Activated naive CD8-positive, alpha-beta T cell treated with anti-CD3 and anti-CD28 coated beads, Interleukin-2, amount 50 U/mL, for 24 hours (primary cell): Measurements from ENCODE around the gene RAP1A.

ENCODE experiments used
- ATAC-seq: fragments of 150-1000 bp; cut with Tn5 transposase; one replicate; pipeline ENCODE4 v1.10.0; 2021
- DNase-seq: peaks from one replicate; pipeline ENCODE4 v3.0.0; 2021
- H3K27ac Mint-ChIP-seq: one replicate; pipeline ENCODE4 v1.8.0; 2021; ENCODE audit warnings: mild to moderate bottlenecking, mixed read lengths
- H3K27me3 Mint-ChIP-seq: one replicate; pipeline ENCODE4 v1.8.0; 2021; ENCODE audit warnings: mixed read lengths
- H3K36me3 Mint-ChIP-seq: one replicate; pipeline ENCODE4 v1.8.0; 2021; ENCODE audit warnings: low read depth, mixed read lengths
- H3K4me1 Mint-ChIP-seq: one replicate; pipeline ENCODE4 v1.8.0; 2021; ENCODE audit warnings: mixed read lengths
- H3K4me3 Mint-ChIP-seq: one replicate; pipeline ENCODE4 v1.8.0; 2021; ENCODE audit warnings: mild to moderate bottlenecking, moderate library complexity, mixed read lengths
- H3K9me3 Mint-ChIP-seq: one replicate; pipeline ENCODE4 v1.8.0; 2021; ENCODE audit warnings: mixed read lengths

Gene RAP1A

DNA sequence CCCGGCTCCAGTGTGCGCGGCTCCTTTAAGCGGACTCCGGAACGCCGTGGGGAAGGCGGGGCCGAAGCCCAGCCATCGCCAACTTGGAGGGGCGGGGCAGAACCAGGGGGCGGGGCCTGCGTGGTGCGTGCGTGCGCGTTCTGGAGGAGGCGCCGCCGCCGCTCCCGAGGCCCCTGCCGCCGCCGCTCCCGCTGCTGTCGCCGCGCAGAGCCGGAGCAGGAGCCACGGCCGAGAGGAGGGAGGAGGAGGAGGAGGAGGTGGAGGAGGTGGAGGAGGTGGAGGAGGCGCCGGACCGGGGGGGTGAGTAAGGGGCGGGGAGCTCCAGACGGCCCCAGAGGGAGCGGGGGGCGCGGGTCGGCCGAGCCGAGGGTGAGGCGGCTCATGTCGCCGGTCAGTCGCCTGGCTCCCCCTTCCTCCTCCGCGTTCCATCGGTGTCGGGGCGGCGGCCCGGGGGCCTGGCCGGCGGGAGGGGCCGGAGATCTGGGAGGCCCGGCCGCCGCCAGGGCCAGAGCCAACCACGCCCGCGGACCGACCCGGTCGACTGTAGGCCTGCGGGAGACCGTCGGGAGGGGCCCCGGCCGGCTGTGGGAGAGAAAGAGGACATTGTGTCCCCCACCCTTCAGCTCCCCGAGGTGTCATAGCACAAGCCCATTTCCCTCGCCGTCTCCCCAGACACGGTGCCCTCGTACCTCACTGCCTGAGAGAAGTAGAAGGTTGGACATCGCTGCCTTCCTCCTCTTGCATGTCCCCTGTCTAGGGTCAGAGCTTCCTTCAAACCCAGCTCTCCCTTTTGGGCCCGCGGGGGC, at the start of gene RAP1A:
RAP1A (plus strand) TSS at position 155 of the 806 bp plus-strand sequence. CDS start 71,572 bp downstream, outside the sequence.
- ATAC-seq (peak; percentile 71), DNase-seq (peak; percentile 97)
- Mint-ChIP-seq H3K27ac (peak within 1 kb of the TSS; percentile 92), H3K9me3 (no peaks in the 10 kb centered on the region), H3K27me3 (no peaks in the 10 kb centered on the region), H3K4me3 (peak within 1 kb of the TSS; percentile 96), H3K36me3 (peaks cover 26% of the 10 kb centered on the region), H3K4me1 (peaks cover 75% of the 10 kb centered on the region)

DNA sequence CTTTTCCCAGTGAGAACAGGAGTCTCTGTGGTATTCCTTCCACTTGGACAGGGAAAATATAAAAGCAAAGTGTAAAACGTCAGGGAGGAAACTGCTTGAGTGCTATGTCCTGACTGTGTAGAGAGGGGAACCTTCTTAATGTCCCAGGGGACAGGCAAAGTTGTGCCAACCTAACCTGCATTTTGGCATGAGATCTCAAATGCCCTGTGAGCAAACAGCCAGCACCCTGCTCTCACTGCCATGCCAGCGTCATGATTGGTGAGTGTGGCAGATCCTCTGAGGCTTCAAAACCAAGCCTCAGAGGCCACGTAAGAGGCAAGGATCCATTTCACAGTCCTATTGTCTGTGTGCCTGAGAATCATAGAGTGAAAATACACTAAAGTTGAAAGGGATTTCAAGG, 49.7 kb upstream of the RAP1A start:
- no peak for ATAC-seq
- H3K36me3 Mint-ChIP-seq: no peaks in the 10 kb centered on the region
- H3K4me3 Mint-ChIP-seq: no peak overlapping the region
- H3K27me3 Mint-ChIP-seq: no peaks in the 10 kb centered on the region
- peaks cover 23% of the 10 kb centered on the region for H3K4me1 Mint-ChIP-seq
- no peaks in the 10 kb centered on the region for H3K9me3 Mint-ChIP-seq
- no peak overlapping the region for H3K27ac Mint-ChIP-seq
- DNase-seq: no peak

DNA sequence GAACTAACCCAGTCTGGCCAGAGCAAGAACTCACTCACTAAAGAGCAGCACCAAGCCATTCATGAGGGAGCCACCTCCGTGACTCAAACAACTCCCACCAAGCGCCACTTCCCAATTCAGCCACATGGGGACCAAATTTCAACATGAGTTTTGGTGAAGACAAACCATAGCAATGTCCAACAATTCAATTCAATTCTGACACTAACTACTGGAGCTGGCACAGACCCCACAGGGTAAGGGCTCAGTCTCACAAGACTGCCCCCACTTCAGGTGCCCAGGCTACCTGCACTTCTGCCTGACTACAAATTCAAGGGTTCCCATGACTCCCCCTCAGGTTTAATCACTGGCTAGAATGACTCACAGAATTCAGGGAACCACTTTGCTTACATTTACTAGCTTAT, 48.8 kb upstream of the RAP1A start:
- DNase-seq (peak; percentile 46), ATAC-seq (peak; percentile 80)
- peaks cover 23% of the 10 kb centered on the region for H3K4me1 Mint-ChIP-seq
- H3K27me3 Mint-ChIP-seq: no peaks in the 10 kb centered on the region
- H3K27ac Mint-ChIP-seq: peak overlapping the region; percentile 47
- H3K9me3 Mint-ChIP-seq: no peaks in the 10 kb centered on the region
- no peak overlapping the region for H3K4me3 Mint-ChIP-seq
- H3K36me3 Mint-ChIP-seq: no peaks in the 10 kb centered on the region

DNA sequence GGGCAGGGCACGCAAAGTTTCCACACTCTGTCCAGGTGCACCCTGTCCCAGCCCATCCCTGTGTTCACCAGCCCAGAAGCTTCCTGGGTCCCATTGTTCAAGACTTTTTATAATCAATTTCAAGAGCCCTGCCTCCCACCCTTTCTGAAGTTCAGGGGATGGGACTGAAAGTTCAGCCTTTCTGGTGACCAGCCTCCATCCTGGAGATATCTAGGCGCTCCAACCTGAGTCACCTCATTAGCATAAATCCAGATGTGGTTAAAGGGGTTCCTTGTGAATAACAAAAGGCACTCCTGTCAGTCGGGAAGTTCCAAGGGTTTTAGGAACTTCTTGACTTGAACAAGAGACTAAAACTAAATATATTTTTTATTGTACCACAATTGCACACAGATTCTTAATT, 48.4 kb upstream of the RAP1A start:
- H3K4me3 Mint-ChIP-seq: no peak overlapping the region

GRCh38 chr1:111571987-111572386, 47.6 kb upstream of the RAP1A start:
- Mint-ChIP-seq H3K4me1 (peaks cover 23% of the 10 kb centered on the region), H3K9me3 (no peaks in the 10 kb centered on the region), H3K4me3 (no peak overlapping the region), H3K27ac (no peak overlapping the region), H3K36me3 (no peaks in the 10 kb centered on the region), H3K27me3 (no peaks in the 10 kb centered on the region)
- DNase-seq (no peak), ATAC-seq (no peak)

More for the DNA sequence above, 48.4 kb upstream of the RAP1A start:
- Mint-ChIP-seq H3K36me3 (no peaks in the 10 kb centered on the region), H3K27me3 (no peaks in the 10 kb centered on the region), H3K27ac (no peak overlapping the region), H3K9me3 (no peaks in the 10 kb centered on the region), H3K4me1 (peaks cover 23% of the 10 kb centered on the region)
- ATAC-seq (no peak), DNase-seq (no peak)

GRCh38 chr1:111576547-111576946, 43.0 kb upstream of the RAP1A start:
- no peak for ATAC-seq
- DNase-seq: no peak
- Mint-ChIP-seq H3K9me3 (no peaks in the 10 kb centered on the region), H3K27me3 (no peaks in the 10 kb centered on the region), H3K4me3 (no peak overlapping the region), H3K4me1 (peaks cover 5% of the 10 kb centered on the region), H3K36me3 (no peaks in the 10 kb centered on the region), H3K27ac (no peak overlapping the region)

DNA sequence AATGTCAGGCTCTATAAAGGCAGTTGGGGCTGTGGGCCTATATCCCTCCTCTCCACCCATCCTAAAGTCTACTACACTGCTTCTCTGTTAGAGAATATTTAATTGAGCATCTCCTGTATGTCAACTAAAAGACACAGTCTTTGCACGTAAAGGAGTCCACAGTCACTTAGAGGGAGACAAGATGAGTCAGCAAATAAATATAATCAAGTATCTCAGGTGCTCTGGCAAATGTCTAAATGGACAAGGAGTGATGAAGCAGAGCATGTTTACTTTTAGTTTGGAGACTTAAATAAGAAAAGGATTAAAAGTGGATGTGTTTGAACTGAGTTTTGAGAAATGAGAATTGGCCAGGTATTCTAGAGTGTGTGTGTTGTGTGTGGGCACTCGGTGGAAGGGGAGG, 41.8 kb upstream of the RAP1A start:
- no peaks in the 10 kb centered on the region for H3K9me3 Mint-ChIP-seq
- H3K4me3 Mint-ChIP-seq: no peak overlapping the region
- H3K4me1 Mint-ChIP-seq: no peaks in the 10 kb centered on the region
- no peaks in the 10 kb centered on the region for H3K36me3 Mint-ChIP-seq
- no peaks in the 10 kb centered on the region for H3K27me3 Mint-ChIP-seq
- H3K27ac Mint-ChIP-seq: no peak overlapping the region
- ATAC-seq (no peak), DNase-seq (no peak)

- no peaks in the 10 kb centered on the region for H3K9me3 Mint-ChIP-seq
- no peak overlapping the region for H3K27ac Mint-ChIP-seq
- no peaks in the 10 kb centered on the region for H3K27me3 Mint-ChIP-seq
- no peak for DNase-seq
- ATAC-seq: no peak
- H3K4me1 Mint-ChIP-seq: no peaks in the 10 kb centered on the region
- H3K36me3 Mint-ChIP-seq: no peaks in the 10 kb centered on the region
- no peak overlapping the region for H3K4me3 Mint-ChIP-seq
Measured at GRCh38 chr1:111581166-111581565, 38.4 kb upstream of the RAP1A start.

DNA sequence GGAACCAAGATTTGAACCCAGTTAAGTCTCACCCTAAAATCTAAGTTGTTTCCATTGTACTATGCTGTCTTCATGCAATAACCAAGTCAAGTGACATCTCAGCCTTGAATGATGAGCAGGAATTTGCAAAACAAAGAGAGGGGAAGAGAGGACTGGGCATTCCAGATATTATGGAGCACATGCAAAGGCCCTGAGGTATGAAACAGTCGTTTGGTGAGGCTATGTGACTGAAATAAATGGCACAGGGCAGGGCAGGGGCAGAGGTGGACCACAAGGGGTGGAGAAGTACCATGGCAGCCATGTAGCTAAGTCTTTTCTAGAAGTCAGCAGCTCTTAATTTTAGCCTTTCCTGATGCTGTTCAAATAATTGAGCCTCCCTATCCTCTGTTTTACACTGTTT, 37.6 kb upstream of the RAP1A start:
- H3K36me3 Mint-ChIP-seq: no peaks in the 10 kb centered on the region

GRCh38 chr1:111582644-111583618, 36.7 kb upstream of the RAP1A start:
- H3K4me3 Mint-ChIP-seq: no peak overlapping the region
- no peaks in the 10 kb centered on the region for H3K9me3 Mint-ChIP-seq
- DNase-seq (no peak), ATAC-seq (no peak)
- H3K27me3 Mint-ChIP-seq: no peaks in the 10 kb centered on the region
- no peak overlapping the region for H3K27ac Mint-ChIP-seq
- H3K4me1 Mint-ChIP-seq: no peaks in the 10 kb centered on the region
- H3K36me3 Mint-ChIP-seq: no peaks in the 10 kb centered on the region

More for the DNA sequence above, 37.6 kb upstream of the RAP1A start:
- Mint-ChIP-seq H3K9me3 (no peaks in the 10 kb centered on the region), H3K27me3 (no peaks in the 10 kb centered on the region), H3K4me1 (no peaks in the 10 kb centered on the region), H3K27ac (no peak overlapping the region), H3K4me3 (no peak overlapping the region)
- ATAC-seq (no peak), DNase-seq (no peak)

GRCh38 chr1:111585447-111586086, 34.0 kb upstream of the RAP1A start:
- Mint-ChIP-seq H3K9me3 (no peaks in the 10 kb centered on the region), H3K27ac (no peak overlapping the region), H3K4me3 (no peak overlapping the region), H3K4me1 (peaks cover 7% of the 10 kb centered on the region), H3K27me3 (no peaks in the 10 kb centered on the region), H3K36me3 (no peaks in the 10 kb centered on the region)
- peak; percentile 66 for ATAC-seq
- no peak for DNase-seq

DNA sequence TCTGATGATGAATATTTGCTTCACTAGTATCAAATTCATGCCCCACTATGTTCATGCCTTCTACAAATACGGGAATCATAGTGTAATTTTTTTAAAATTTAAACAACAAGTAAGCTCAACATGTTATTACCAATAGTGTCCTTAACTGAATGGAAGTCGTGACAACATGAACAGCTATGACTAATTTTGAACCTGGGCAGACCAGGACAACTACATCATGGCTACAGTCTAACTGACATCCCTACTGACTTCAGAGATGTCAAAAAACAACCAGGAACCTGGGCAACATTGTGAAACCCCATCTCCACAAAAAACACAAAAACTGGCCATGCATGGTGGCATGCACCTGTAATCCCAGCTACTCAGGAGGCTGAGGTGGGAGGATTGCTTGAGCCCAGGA, 33.5 kb upstream of the RAP1A start:
- H3K27ac Mint-ChIP-seq: no peak overlapping the region
- H3K9me3 Mint-ChIP-seq: no peaks in the 10 kb centered on the region

GRCh38 chr1:111587509-111588174, 31.9 kb upstream of the RAP1A start:
- H3K9me3 Mint-ChIP-seq: no peaks in the 10 kb centered on the region
- ATAC-seq (no peak), DNase-seq (no peak)
- no peak overlapping the region for H3K27ac Mint-ChIP-seq
- no peak overlapping the region for H3K4me3 Mint-ChIP-seq
- no peaks in the 10 kb centered on the region for H3K27me3 Mint-ChIP-seq
- H3K36me3 Mint-ChIP-seq: no peaks in the 10 kb centered on the region
- H3K4me1 Mint-ChIP-seq: peaks cover 26% of the 10 kb centered on the region

More for the DNA sequence above, 33.5 kb upstream of the RAP1A start:
- ATAC-seq (no peak), DNase-seq (no peak)
- H3K4me3 Mint-ChIP-seq: no peak overlapping the region
- peaks cover 11% of the 10 kb centered on the region for H3K4me1 Mint-ChIP-seq
- H3K36me3 Mint-ChIP-seq: no peaks in the 10 kb centered on the region
- H3K27me3 Mint-ChIP-seq: no peaks in the 10 kb centered on the region

- peaks cover 69% of the 10 kb centered on the region for H3K4me1 Mint-ChIP-seq
Measured at GRCh38 chr1:111591937-111592336, 27.7 kb upstream of the RAP1A start.

More at GRCh38 chr1:111591937-111592336, 27.7 kb upstream of the RAP1A start:
- DNase-seq (no peak), ATAC-seq (no peak)
- Mint-ChIP-seq H3K27ac (peak overlapping the region; percentile 89), H3K27me3 (no peaks in the 10 kb centered on the region), H3K4me3 (no peak overlapping the region), H3K9me3 (no peaks in the 10 kb centered on the region), H3K36me3 (no peaks in the 10 kb centered on the region)
